Measurements from ENCODE around the gene NUP107.
A peak's percentile ranks its signal among the peaks of the same experiment; 100 is the strongest.

Gene NUP107

GRCh38 chr12:68638721-68639395, 47.9 kb upstream of the NUP107 start:
- Histone ChIP-seq H3K36me3 (ENCODE audit: low read length) (no peaks in the 10 kb centered on the region; the same call in none of the 2 replicates), H3K9ac (ENCODE audit: low read length) (no peak overlapping the region), H3K4me2 (ENCODE audit: low read depth, low read length, poor library complexity, severe bottlenecking) (peak overlapping the region; percentile 86), H3K9me3 (ENCODE audit: insufficient read depth, low read length) (no peaks in the 10 kb centered on the region), H3K27ac (ENCODE audit: low read depth, low read length) (peak overlapping the region; percentile 87), H3K9me2 (replicated peaks; ENCODE audit: insufficient read depth, low read length) (no peaks in the 10 kb centered on the region), H3K27me3 (ENCODE audit: low read length) (no peaks in the 10 kb centered on the region), H3F3A (ENCODE audit: insufficient read depth) (peaks cover 65% of the 10 kb centered on the region), H3K4me3 (ENCODE audit: insufficient read depth, low read length, poor library complexity, severe bottlenecking) (no peak overlapping the region), H2AFZ (ENCODE audit: low read depth, low read length, severe bottlenecking) (no peak overlapping the region), H4K20me1 (ENCODE audit: low read depth, low read length) (peaks cover 16% of the 10 kb centered on the region; the same call in 1 of the 2 replicates), H3K79me2 (ENCODE audit: insufficient read depth, low read length) (peaks cover 99% of the 10 kb centered on the region)
- TF ChIP-seq CTCF (IDR thresholded peaks at IDR 0.05; ENCODE audit: insufficient read depth, low read length, poor library complexity, severe bottlenecking) (no peak), EZH2phosphoT487 (conservative IDR thresholded peaks at IDR 0.05; ENCODE audit: low read length) (no peak)

GRCh38 chr12:68639396-68639767, 47.4 kb upstream of the NUP107 start:
- Histone ChIP-seq H3K4me2 (ENCODE audit: low read depth, low read length, poor library complexity, severe bottlenecking) (peak overlapping the region; percentile 86), H3K79me2 (ENCODE audit: insufficient read depth, low read length) (peaks cover 99% of the 10 kb centered on the region)

GRCh38 chr12:68641138-68641537, 45.6 kb upstream of the NUP107 start:
- TF ChIP-seq EZH2phosphoT487 (conservative IDR thresholded peaks at IDR 0.05; ENCODE audit: low read length) = no peak
- TF ChIP-seq CTCF (IDR thresholded peaks at IDR 0.05; ENCODE audit: insufficient read depth, low read length, poor library complexity, severe bottlenecking) = no peak
- peaks cover 10% of the 10 kb centered on the region; the same call in 1 of the 2 replicates for H4K20me1 ChIP-seq (ENCODE audit: low read depth, low read length)
- H3K4me3 ChIP-seq (ENCODE audit: insufficient read depth, low read length, poor library complexity, severe bottlenecking) = peak overlapping the region; percentile 27
- H3F3A ChIP-seq (ENCODE audit: insufficient read depth) = peaks cover 46% of the 10 kb centered on the region
- no peaks in the 10 kb centered on the region for H3K9me2 ChIP-seq (replicated peaks; ENCODE audit: insufficient read depth, low read length)
- no peaks in the 10 kb centered on the region; the same call in none of the 2 replicates for H3K36me3 ChIP-seq (ENCODE audit: low read length)
- peak overlapping the region; percentile 20; the same call in 1 of the 2 replicates for H3K9ac ChIP-seq (ENCODE audit: low read length)
- H3K27ac ChIP-seq (ENCODE audit: low read depth, low read length) = peak overlapping the region; percentile 72
- H3K9me3 ChIP-seq (ENCODE audit: insufficient read depth, low read length) = no peaks in the 10 kb centered on the region
- peaks cover 99% of the 10 kb centered on the region for H3K79me2 ChIP-seq (ENCODE audit: insufficient read depth, low read length)
- no peaks in the 10 kb centered on the region for H3K27me3 ChIP-seq (ENCODE audit: low read length)
- peak overlapping the region; percentile 61 for H3K4me2 ChIP-seq (ENCODE audit: low read depth, low read length, poor library complexity, severe bottlenecking)
- no peak overlapping the region for H2AFZ ChIP-seq (ENCODE audit: low read depth, low read length, severe bottlenecking)

More at GRCh38 chr12:68639396-68639767, 47.4 kb upstream of the NUP107 start:
- Histone ChIP-seq H4K20me1 (ENCODE audit: low read depth, low read length) (peaks cover 16% of the 10 kb centered on the region; the same call in 1 of the 2 replicates), H3K4me3 (ENCODE audit: insufficient read depth, low read length, poor library complexity, severe bottlenecking) (no peak overlapping the region), H3F3A (ENCODE audit: insufficient read depth) (peaks cover 62% of the 10 kb centered on the region), H3K9ac (ENCODE audit: low read length) (no peak overlapping the region), H3K27me3 (ENCODE audit: low read length) (no peaks in the 10 kb centered on the region), H3K9me3 (ENCODE audit: insufficient read depth, low read length) (no peaks in the 10 kb centered on the region), H3K36me3 (ENCODE audit: low read length) (no peaks in the 10 kb centered on the region; the same call in none of the 2 replicates), H2AFZ (ENCODE audit: low read depth, low read length, severe bottlenecking) (no peak overlapping the region), H3K9me2 (replicated peaks; ENCODE audit: insufficient read depth, low read length) (no peaks in the 10 kb centered on the region), H3K27ac (ENCODE audit: low read depth, low read length) (peak overlapping the region; percentile 87)
- TF ChIP-seq EZH2phosphoT487 (conservative IDR thresholded peaks at IDR 0.05; ENCODE audit: low read length) (no peak), CTCF (IDR thresholded peaks at IDR 0.05; ENCODE audit: insufficient read depth, low read length, poor library complexity, severe bottlenecking) (no peak)
